ENCODE results near the gene CDON. TPM values are rescaled to one million over a fixed set of nuclear protein-coding genes. Genes with fewer than 3 reads are reported as not detected.

The CDON gene
- total and polyA plus RNA-seq, 9 of the 15 experiments (the other 6 are each of a cell fraction or from before 2014, with no cell fraction given) = 0.08 to 0.64 (median 0.40) TPM

DNA sequence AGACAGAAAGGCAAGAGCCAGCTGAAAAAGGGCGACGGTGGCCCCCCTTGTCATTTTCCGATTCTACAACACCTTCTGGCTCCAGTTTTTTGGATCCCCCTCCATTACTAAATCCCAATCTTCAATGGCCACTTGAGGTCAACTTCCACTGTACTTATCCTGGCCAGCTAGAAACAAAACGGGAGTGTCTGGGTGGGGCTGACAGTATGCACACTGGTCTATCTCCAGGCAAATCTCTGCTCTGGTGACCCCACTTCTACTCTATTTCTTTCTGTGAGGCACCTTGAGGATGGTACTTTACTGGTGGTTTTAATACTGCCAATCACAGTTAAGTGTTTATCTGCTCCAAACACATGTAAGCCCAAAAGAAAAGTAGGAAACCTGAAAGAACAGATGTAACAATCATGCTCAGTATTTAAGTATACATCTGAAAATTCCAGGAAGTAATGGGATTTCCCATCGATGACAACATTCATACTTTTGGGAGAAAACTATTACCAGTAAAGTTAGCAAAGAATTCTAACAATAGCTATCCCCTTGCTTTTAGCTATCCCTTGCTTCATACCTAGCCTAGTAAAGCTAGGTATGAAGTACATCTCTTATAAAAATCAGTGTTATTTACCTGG is 16.0 kb downstream of the CDON start (continued):
- TF ChIP-seq MYNN (IDR thresholded peaks at IDR 0.05) (no peak), MYNN (CRISPR knock-in tag; IDR thresholded peaks at IDR 0.05) (no peak), SMARCE1 (IDR thresholded peaks at IDR 0.05) (no peak), SP1 (CRISPR knock-in tag; IDR thresholded peaks at IDR 0.05) (no peak), MCM2 (IDR thresholded peaks at IDR 0.05; ENCODE audit: low read depth) (no peak), FOXP4 (CRISPR knock-in tag; IDR thresholded peaks at IDR 0.05; ENCODE audit: borderline replicate concordance) (no peak), NR0B1 (IDR thresholded peaks at IDR 0.05; ENCODE audit: partially characterized antibody) (no peak), JUN (IDR thresholded peaks at IDR 0.05; ENCODE audit: borderline replicate concordance, low read depth, low read length) (no peak), JUN (CRISPR knock-in tag; IDR thresholded peaks at IDR 0.05; ENCODE audit: borderline replicate concordance) (no peak)
